ENCODE data around the gene IL10. TPM values are rescaled to one million over a fixed set of nuclear protein-coding genes. Genes with fewer than 3 reads are reported as not detected.
A peak's percentile ranks its signal among the peaks of the same experiment; 100 is the strongest.

The IL10 gene
- total RNA-seq, 2 experiments from 2014 or later = not detected

DNA sequence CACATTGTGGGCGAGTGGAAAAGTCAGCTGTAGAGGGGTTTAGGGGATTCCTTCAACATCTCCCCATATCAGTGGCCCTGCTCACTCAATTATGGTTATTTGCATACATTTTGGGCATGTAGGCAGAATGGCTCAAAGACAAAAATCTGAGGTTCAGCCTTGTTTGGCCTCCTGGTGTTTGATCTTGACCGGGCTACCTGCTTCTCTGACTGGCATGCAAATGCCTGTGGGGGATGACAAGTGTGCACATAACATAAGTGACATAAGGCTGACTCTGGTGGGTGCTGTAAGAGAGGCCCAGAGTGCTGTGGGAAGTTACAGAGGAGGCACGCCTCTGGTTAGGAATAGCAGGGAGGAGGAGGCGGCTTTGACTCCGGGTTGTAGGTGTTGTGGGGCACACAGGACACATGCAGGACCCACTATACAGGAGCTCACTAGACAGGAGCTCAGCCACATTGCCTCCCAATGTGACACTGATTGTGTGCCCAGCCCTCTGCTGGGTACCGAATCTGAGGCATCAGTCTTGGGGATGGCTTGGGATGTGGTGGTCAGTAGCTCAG lies 31.1 kb downstream of the IL10 start:
- intact Hi-C loops (cut with micrococcal nuclease; ENCODE audit: unreplicated experiment) = no loop called here
- no peak overlapping the region for H3K27ac ChIP-seq (ENCODE audit: low read depth, low read length, poor library complexity, severe bottlenecking)
- DNase-seq (ENCODE audit: low spot score) = no peak
- no peaks in the 10 kb centered on the region for H3K9me2 ChIP-seq (ENCODE audit: insufficient read depth, low read length)
- no peaks in the 10 kb centered on the region for H3K9me3 ChIP-seq (ENCODE audit: low read length)
- POLR2A ChIA-PET = interaction anchor here (0.9 to 2.8 kb wide), 3 partner anchors 18 to 107 kb away, joined by 3 to 11 read pairs (median 3); partner anchors contain the start of gene IL19
- CTCF ChIA-PET (ENCODE audit: unreplicated experiment) = interaction anchor here (0.7 kb wide), 1 partner anchor 78 kb away, joined by 3 read pairs; no protein-coding TSS in a partner anchor
- peaks cover 39% of the 10 kb centered on the region for H3K4me1 ChIP-seq (ENCODE audit: insufficient read depth, low read length, poor library complexity, severe bottlenecking)
- H2AFZ ChIP-seq (ENCODE audit: low read length) = no peak overlapping the region
- peak overlapping the region; percentile 14; the same call in 1 of the 2 replicates for H3K4me2 ChIP-seq (ENCODE audit: low read length)
- no peak overlapping the region for H3K4me3 ChIP-seq (ENCODE audit: low read depth, low read length, poor library complexity, severe bottlenecking)
- BruUV-seq (replicated peaks) = no TSS peak
- H4K20me1 ChIP-seq (ENCODE audit: insufficient read depth, low read length) = no peaks in the 10 kb centered on the region
- TF ChIP-seq EZH2phosphoT487 (IDR thresholded peaks at IDR 0.05; ENCODE audit: borderline replicate concordance, low read depth, low read length) = no peak
- no peaks in the 10 kb centered on the region for H3K36me3 ChIP-seq (ENCODE audit: insufficient read depth, low read length)
- no peaks in the 10 kb centered on the region for H3K79me2 ChIP-seq (ENCODE audit: insufficient read depth, low read depth, low read length)

DNA sequence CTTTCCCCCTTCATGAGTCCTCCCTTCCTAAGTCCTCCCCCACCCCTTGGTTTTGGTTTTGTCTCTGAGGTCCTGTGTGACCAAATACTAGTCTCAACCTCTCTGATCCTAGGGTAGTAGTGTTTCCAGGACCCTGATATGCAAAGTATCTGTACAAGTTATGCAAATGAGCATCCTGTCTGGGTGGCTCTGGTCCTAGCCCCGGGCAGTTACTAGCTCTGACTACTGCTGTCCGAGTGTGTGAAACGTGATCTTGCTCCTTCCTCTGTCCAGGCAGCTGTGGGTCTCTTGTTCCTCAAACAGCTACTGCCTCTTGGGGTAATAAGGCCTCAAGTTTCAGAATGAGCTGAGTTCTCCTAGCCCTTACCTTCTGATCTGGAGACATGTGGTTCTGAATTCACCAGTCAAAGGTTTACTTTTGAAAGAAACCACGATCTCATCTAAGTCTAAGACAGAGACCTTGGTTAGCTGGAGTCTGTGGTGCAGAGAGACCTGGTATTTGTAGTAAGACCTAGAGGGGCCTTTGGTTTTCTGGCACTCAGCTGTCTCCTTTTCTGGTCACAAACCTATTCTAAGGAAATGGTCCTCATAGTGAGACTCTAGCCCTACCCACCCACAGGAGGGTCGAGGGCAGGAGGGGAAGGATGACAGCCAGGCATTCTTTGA lies 32.8 kb downstream of the IL10 start:
- peak overlapping the region; percentile 44 for H3K27ac ChIP-seq (ENCODE audit: low read depth, low read length, poor library complexity, severe bottlenecking)
- ChIA-PET POLR2A (interaction anchor here (0.6 to 2.8 kb wide), 8 partner anchors 20 to 303 kb away, joined by 3 to 11 read pairs (median 4); partner anchors contain the start of genes IL19 and MAPKAPK2), CTCF (ENCODE audit: unreplicated experiment) (interaction anchor here (0.9 to 1.4 kb wide), 2 partner anchors 20 to 243 kb away, joined by 3 to 4 read pairs; no protein-coding TSS in a partner anchor)
- no peaks in the 10 kb centered on the region for H3K9me3 ChIP-seq (ENCODE audit: low read length)
- H3K4me1 ChIP-seq (ENCODE audit: insufficient read depth, low read length, poor library complexity, severe bottlenecking) = peaks cover 39% of the 10 kb centered on the region
- H3K36me3 ChIP-seq (ENCODE audit: insufficient read depth, low read length) = no peaks in the 10 kb centered on the region
- peak overlapping the region; percentile 47 for H3K4me2 ChIP-seq (ENCODE audit: low read length)
- no peaks in the 10 kb centered on the region for H3K79me2 ChIP-seq (ENCODE audit: insufficient read depth, low read depth, low read length)
- TF ChIP-seq EZH2phosphoT487 (IDR thresholded peaks at IDR 0.05; ENCODE audit: borderline replicate concordance, low read depth, low read length) (no peak), CTCF (conservative IDR thresholded peaks at IDR 0.05; ENCODE audit: low read length) (no peak)
- intact Hi-C loops (cut with micrococcal nuclease; ENCODE audit: unreplicated experiment) = loop anchor here (2.0 kb wide), 1 partner anchor 43 kb away; no protein-coding TSS in a partner anchor
- H4K20me1 ChIP-seq (ENCODE audit: insufficient read depth, low read length) = no peaks in the 10 kb centered on the region
- no peak overlapping the region for H3K4me3 ChIP-seq (ENCODE audit: low read depth, low read length, poor library complexity, severe bottlenecking)
- no TSS peak for BruUV-seq (replicated peaks)
- H3K9me2 ChIP-seq (ENCODE audit: insufficient read depth, low read length) = no peaks in the 10 kb centered on the region
- DNase-seq (ENCODE audit: low spot score) = peak; percentile 79
- peak overlapping the region; percentile 20; the same call in 1 of the 2 replicates for H2AFZ ChIP-seq (ENCODE audit: low read length)
